GM19099 (cell line): ENCODE data around the gene RASL12.

Experiments
- POLR2A ChIP-seq: IDR thresholded peaks from 3 replicates; pipeline ENCODE4 v1.6.1; 2011; ENCODE audit warnings: low read depth; ENCODE audit not compliant: insufficient read length; ENCODE audit errors: extremely low read depth

Gene RASL12, protein sequence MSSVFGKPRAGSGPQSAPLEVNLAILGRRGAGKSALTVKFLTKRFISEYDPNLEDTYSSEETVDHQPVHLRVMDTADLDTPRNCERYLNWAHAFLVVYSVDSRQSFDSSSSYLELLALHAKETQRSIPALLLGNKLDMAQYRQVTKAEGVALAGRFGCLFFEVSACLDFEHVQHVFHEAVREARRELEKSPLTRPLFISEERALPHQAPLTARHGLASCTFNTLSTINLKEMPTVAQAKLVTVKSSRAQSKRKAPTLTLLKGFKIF

DNA sequence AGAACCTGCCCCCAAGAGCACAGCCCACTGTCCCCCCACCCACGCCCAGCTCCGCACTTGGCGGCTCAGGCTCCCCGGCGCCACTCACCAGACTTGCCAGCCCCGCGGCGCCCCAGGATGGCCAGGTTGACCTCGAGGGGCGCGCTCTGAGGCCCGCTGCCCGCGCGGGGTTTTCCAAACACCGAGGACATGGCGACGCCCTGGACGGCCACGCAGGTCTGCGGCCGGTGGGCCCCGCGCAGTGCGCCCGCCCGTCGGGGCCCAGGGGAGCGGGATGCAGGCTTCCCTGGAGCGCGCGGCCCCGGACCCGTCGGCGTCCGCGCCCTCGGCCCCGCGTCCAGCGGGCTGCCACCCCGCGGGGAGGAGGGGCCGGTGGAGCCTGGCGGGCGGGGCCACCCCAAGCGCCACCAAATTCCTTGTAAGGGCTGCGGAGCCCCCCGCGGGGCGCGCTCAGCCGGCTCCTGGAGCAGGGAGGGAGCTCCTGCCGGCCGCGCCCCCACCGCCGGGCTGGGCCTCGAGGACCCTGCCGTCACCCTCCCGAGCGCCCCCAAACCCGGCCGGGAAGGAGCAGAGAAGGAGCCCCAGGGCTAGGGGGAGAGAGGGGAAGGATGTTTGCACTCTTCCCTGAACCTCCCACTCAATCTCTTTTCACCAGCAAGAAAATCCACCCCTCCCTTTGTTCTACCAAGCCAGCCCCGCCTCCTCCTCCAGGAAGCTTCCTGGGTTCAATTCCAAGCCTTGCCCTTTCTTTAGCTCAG, at the start of gene RASL12:
Gene RASL12, minus strand, starts transcription at position 347 of the 758 bp plus-strand sequence. Its CDS starts 156 bp downstream, at position 191.
- TF ChIP-seq POLR2A = no peak

DNA sequence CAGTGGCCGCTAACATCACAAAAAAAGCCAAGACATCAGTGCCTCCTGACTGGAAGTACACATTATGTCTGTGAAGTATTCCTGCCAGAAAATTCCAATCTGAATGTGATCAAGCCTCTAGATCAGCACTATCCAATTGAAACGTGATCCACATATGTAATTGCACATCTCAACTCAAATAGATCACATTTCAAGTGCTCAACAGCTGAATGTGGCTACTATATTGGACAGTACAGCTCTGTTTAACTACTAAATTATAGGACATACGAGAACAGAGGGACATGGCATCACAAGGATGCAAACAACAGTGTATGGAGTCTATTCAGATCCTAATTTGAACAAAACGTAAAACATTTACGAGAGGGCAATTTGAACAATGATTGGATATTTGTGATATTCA, 47.8 kb upstream of the RASL12 start:
- no peak for TF ChIP-seq POLR2A

DNA sequence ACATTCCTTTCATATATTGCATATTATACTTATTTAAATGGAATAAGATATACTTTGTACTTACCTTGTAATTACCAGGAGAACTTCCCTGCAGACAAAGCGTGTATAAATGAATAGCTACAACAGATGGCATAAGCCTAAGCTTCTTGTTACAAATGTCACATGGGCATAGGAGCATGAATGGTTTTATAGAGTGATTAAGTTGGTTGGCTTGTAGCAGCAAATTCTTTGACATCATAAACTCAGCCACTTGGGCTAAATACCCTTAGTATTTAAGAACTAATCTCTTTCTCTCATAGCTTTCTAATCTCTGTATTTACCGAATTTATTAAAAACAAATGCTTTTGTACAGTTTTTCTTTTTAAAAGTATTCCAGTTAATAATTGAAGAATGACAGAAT, 47.3 kb upstream of the RASL12 start, which contains the start of gene UBAP1L:
Gene UBAP1L, minus strand, starts transcription at position 115 of the 400 bp plus-strand sequence. CDS start 8,985 bp downstream, outside the sequence.
- TF ChIP-seq POLR2A = no peak

DNA sequence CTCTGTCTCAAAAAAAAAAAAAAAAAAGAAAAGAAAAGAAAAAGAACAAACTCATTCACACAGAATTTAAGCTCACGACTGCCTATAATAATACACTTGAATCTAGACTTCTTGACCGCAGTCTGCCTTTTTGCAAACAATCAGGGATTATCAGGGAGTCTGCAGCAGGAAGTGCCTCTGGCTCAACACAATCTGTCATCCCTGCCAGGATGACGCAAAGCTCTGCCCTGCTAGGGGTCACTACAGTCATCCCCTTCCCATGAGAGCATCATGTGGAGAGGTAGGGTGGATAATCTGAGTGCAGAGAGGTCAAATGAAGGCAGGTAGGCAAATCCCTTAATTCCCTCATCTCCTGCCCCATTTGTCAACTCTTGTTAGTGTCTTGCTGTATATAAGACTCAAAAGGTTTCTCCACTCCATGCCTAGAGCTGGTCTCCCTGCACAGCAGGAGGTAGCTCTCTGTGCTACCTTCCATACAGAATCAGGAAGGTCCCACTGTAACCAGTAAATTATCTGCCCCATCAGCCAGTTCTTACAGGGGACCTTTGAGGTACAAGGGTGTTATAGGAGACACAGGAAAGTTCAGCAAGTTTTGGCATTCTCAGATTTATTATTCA, 43.0 kb upstream of the RASL12 start:
- TF ChIP-seq POLR2A = no peak

DNA sequence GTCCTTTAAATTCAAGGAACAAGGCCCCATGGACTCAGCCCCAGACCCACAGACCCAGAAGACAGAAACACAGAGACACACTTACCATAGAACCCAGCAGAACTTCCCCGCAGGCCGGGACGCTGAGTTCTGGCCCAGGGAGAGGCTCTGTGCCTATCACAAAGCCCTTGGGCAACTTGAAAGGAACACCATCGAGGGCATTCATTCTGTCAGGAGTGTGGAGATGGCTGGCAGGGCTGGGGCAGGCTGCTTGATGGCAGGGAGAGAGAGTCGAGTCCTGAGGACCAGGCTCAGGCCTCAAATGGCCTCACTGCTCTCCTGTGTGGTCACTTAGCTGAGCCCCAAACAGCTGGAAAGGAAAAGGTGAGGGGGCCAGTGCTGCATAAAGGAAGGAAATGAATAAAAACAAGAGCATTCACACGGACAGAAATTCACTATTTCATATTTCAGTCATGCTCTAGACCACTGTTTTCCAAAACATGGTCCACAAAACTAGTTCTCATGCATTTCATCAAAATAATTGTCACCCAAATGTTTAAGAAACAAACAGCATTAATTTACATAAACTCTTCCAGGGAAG, 38.3 kb upstream of the RASL12 start:
- no peak for TF ChIP-seq POLR2A

DNA sequence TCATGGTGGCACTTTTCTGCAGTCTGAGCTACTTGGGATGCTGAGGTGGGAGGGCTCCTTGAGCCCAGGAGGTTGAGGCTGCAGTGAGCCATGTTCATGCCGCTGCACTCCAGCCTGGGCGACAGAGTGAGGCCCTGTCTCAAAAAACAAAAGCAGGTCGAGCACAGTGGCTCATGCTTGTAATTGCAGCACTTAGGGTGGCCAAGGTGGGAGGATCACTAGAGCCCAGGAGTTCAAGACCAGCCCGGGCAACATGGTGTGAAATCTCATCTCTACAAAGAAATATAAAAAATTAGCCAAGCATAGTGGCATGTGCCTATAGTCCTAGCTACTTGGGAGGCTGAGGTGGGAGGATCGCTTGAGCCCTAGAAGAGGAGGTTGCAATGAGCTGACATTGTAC, 37.2 kb upstream of the RASL12 start:
- no peak for TF ChIP-seq POLR2A

DNA sequence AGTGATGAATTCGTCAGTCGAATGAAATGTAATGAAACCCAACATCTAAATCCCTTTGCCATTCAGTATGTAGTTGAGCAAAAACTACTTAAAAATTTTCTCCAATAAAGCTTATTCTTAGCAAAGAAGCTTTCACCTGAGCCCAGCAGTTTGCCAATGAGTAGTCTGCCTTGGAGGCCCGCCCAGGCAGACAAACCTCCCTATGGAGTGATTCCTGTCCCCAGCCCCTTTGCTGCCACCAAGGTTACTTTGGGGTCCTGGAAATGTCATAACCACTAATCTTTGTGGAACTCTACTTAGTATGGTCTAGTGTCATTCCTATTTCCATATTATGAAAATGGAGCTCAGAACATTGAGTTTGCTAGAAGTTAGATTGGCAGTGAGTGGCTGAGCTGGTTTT, 35.1 kb upstream of the RASL12 start:
- no peak for TF ChIP-seq POLR2A

DNA sequence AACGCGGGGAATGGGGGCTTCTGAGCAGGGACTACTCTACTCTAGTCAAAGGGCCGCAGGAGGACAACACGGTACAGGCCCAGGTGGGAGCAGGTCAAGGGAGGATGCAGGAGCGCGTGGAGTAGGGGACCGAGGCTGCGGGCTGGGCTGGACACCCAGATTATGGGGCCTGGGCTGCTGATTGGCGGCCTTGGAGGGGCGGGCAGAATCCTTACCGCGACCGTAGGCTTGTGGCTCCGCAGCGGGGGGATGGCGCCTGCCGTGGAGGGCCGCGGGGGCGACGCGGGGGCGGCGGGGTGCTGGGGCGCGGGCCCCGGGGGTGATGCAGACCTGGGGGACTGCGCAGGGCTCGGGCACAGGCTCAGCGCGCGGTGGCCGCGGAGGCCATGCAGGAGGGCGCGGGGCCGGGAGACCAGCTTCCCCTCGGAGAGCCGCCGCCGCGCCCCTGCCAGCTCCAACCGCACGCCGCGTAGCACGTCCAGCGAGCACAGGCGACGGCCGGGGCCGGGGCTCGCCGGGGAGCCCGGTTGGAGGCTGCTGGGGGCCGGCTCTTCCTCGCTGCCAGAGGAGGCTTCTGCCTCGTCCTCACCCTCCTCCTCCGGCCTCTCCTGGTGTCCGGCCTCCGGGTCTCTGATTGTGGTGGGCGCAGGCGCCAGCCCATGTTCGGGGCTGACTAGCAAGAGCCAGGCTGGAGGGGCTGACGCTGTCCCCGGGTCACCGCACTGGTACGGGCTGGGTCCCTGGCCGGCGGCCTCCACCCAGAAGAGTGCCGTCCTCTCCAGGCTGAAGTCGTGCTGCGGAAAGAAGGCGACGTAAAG, 34.3 kb upstream of the RASL12 start:
- TF ChIP-seq POLR2A = no peak

DNA sequence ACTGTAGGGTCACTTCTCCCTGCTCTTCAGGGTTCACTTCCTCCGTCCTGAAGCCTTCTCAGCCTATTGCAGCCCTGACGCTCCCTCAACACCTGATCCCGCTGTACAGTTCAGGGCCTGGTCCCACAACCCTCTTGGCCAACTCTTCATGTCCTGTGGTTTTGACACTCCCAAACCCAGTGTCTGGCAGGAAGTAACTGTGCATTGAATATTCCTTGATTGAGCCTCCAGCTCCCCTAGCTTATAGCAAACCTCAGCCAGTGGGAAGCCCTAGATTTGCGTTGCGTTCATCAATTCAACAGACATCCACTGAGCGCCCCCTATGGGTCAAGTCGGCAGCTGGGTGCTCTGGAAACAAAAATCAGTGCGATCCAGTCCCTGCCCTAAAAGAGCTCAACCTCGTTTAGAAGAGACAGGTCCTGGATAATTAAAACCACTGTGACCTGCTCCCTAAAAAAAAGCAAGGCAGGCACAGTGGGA, 33.7 kb upstream of the RASL12 start:
- TF ChIP-seq POLR2A = no peak

DNA sequence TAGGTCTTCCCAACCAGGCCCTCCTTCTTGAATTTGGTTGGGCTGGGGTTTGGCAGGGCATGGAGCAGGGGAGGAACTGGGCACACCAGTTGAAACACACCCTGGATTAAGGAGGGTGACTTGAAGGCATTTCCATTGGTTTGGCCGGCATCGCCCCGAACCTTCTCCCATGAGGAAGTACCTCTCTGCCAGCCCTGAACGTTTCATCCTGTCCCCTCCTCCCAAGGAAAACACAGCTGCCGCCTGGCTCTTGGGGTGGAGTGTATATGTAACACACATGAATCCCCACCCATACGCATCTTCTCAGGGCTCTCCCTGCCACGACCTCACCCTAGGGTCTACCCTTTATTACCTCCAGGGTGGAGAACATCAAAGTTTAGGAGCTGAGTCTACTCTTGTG, 32.7 kb upstream of the RASL12 start:
- TF ChIP-seq POLR2A = no peak

DNA sequence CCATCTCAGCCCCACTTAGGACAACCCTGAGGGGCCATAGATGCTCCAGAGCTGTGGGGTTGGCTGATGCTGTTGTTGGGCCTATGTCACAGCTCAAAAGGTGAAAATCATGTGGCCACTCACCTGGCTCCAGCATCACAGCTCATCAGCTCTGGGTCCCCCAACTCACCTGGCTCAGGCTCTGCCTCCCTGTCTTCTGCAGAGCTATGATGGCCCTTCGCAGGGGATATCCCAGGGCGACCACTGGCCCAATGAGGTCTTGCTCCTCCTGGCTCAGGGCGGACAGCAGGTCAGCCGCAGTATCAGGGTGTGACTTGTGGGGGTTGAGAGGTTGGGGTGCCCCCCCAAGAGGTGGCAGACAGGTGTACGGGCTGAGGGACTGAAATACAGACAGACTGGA, 31.5 kb upstream of the RASL12 start:
- no peak for TF ChIP-seq POLR2A

DNA sequence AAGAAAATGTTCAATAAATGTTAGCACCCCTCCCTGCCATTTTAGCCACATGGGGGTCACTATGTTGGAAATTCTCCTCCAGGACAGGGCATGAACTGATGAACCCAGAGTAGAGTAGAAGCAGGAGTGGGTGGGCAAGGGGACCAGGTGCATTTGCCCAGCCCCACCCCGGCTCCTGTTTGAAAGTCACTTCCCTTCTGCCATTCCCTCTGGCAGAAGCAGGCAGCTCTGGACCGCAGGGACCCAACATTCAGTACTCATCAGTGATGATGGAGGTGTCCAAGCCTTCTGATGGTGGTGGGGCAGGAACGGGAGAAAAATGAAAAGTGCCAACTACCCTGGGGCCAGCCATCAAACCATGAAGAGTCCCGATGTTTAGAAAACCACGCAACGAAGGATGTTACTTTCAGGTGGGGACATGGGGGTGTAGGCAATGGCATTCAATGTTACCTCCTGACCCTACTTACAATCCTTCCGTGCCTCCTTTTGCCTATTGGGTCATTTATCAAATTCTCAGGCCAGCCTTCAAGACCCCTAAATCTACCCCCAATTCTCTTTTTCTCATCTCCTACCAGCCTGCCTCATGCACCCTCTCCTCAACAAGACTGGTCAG, 30.0 kb upstream of the RASL12 start:
- no peak for TF ChIP-seq POLR2A

DNA sequence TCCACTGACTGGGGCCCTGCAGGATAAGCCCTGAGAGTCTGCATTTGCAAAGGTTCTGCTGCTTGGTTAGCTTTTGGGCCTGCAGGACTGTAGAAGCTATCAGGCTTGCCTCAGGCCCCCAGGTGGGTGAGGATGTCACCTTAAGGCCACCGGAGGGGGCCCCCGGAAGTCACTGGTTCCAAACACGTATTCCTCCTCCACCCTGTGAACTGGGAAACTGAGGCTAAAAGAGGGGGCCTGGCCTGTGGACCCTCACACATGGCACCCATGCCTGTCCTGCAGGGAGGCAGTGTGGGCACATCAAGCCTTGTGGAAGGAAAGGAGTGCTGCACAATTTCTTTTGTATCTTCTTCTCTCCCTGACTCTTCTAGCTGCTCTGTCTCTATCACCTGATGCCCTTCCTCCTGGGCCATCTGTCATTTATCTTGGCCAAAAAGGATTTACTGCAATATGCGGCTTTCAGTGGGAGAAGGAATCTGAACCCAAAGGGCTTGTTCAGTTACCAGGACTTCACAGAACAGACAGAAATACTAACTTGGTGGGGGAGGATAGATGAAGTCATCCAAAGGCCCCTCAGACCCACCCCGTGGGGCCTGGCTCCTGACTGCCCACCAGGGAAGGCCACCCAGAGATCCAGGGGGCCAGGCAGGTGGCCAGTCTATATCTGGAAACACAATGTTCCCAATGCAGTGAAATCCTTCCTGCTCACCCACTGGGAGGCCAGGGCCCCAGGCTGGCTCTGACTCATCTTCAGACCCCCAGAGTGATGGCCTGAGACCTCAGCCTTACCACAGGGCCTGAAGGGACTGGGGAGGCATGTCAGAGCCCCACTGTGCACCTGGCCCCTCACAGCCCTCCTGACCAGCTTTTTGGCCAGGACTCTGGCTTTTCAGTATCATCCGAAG, 28.9 kb upstream of the RASL12 start:
- TF ChIP-seq POLR2A = no peak
